ENCODE results near the gene AAK1.

GRCh38 chr2:69514406-69514805 is 129.1 kb downstream of the AAK1 start:
- TF ChIP-seq CTCF (IDR thresholded peaks at IDR 0.05) (no peak), POLR2A (IDR thresholded peaks at IDR 0.05) (no peak), EP300 (IDR thresholded peaks at IDR 0.05) (no peak), POLR2AphosphoS5 (IDR thresholded peaks at IDR 0.05) (no peak)

All from stomach (tissue), 4 donors.